ENCODE data around the gene OR52B6.
A peak's percentile ranks its signal among the peaks of the same experiment; 100 is the strongest.
"Not testable (repeated sequence)": the region's sequence is repeated elsewhere in the genome, so short reads cannot be mapped to it uniquely, and the experiment has no call there.

The OR52B6 gene

DNA sequence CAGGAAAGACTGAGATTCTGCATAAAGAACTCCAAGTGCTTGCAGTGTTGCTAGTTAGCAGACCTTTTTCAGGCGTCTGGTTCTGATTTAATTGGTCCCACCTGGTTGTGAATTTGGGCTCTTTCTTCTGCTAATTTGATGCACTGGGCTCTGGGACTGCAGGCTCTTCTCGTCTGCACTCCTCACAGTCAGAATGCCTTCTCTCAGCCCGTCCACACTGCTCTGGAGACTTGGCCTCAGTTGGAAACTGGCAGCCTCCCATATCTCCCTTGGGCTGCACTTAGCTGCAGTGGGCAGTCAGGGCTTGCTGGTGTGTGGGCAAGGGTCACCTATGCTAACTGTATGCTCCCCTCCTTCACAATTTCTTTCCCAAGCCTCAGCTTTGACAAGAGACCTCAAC, 17.3 kb downstream of the OR52B6 start:
- H3K27ac ChIP-seq: no peak overlapping the region
- no peak for TF ChIP-seq CTCF (IDR thresholded peaks at IDR 0.05)
- TF ChIP-seq ZFX (IDR thresholded peaks at IDR 0.05; ENCODE audit: borderline replicate concordance): no peak

DNA sequence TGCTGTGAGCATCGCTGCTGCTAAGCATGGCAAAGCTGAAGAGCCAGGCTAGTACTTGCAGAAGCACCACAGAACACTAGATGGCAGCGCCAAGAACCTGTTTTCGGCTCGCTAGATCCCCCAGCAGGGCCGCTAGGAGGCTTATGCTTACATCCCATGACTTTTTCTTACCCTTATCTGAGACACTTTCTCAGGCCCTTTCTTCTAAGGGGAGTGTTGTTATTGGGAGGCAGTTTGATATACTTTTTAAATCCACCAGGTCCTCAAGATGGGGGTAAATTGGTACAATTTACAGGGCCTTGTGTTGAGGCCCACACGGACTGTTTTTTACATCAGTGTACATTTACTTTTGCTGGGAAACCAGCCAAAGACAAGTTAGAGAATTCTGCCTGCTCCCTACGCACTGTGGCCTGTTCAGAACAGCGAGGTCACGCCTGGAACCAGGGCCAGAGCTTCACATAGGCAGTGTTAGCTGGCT, 19.7 kb downstream of the OR52B6 start:
- no peak overlapping the region for H3K27ac ChIP-seq
- TF ChIP-seq ZFX (IDR thresholded peaks at IDR 0.05; ENCODE audit: borderline replicate concordance) (no peak), CTCF (IDR thresholded peaks at IDR 0.05) (peak; percentile 80)

GRCh38 chr11:5602791-5603190, 22.1 kb downstream of the OR52B6 start:
- not testable (repeated sequence) for H3K27ac ChIP-seq

DNA sequence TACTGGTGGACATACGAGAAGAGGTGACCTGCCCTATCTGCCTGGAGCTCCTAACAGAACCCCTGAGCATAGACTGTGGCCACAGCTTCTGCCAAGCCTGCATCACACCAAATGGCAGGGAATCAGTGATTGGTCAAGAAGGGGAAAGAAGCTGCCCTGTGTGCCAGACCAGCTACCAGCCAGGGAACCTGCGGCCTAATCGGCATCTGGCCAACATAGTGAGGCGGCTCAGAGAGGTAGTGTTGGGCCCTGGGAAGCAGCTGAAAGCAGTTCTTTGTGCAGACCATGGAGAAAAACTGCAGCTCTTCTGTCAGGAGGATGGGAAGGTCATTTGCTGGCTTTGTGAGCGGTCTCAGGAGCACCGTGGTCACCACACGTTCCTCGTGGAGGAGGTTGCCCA, 22.6 kb downstream of the OR52B6 start:
- no peak overlapping the region for H3K27ac ChIP-seq
- TF ChIP-seq CTCF (IDR thresholded peaks at IDR 0.05): no peak
- no peak for TF ChIP-seq ZFX (IDR thresholded peaks at IDR 0.05; ENCODE audit: borderline replicate concordance)

DNA sequence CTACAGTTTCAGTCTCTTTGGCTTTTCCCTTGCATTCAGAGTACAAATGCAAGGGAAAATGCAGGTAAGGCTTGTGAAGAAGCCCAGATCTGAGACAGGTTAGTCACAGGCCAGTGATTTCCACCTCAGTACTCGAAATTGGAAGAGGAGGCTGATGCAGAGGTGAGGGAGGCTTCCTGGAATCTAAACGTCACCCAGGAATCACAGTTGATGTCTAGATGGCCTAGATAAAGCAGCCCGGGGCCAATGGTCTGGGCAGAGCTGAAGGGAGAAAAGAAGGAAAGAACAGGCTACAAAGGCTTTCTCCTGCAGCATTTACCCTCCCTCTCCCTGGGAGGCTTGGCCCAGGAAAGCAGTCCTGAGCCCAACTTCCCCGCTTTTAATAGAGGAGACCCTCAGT, 24.2 kb downstream of the OR52B6 start:
- no peak overlapping the region for H3K27ac ChIP-seq
- TF ChIP-seq CTCF (IDR thresholded peaks at IDR 0.05) (no peak), ZFX (IDR thresholded peaks at IDR 0.05; ENCODE audit: borderline replicate concordance) (no peak)

GRCh38 chr11:5605849-5606248, 25.2 kb downstream of the OR52B6 start:
- H3K27ac ChIP-seq: no peak overlapping the region
- TF ChIP-seq ZFX (IDR thresholded peaks at IDR 0.05; ENCODE audit: borderline replicate concordance) (no peak), CTCF (IDR thresholded peaks at IDR 0.05) (no peak)

DNA sequence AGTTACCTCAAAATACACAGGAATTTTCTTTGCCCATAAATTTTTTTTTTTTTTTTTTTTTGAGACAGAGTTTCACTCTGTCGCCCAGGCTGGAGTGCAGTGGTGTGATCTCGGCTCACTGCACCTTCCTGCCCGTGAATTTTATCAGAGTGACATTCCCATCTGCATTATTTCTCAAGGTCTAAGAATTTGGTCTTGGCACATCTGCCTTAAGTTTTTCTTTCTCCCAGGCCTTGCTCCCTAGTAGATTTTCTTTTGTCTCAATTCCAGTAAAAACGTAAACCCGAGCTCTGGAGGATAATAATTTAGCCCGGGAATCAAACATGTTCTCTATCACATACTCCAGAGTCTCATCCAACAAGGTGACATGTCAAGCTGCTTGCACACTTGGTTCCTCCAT, 28.1 kb downstream of the OR52B6 start:
- H3K27ac ChIP-seq: no peak overlapping the region
- TF ChIP-seq ZFX (IDR thresholded peaks at IDR 0.05; ENCODE audit: borderline replicate concordance) (no peak), CTCF (IDR thresholded peaks at IDR 0.05) (no peak)

DNA sequence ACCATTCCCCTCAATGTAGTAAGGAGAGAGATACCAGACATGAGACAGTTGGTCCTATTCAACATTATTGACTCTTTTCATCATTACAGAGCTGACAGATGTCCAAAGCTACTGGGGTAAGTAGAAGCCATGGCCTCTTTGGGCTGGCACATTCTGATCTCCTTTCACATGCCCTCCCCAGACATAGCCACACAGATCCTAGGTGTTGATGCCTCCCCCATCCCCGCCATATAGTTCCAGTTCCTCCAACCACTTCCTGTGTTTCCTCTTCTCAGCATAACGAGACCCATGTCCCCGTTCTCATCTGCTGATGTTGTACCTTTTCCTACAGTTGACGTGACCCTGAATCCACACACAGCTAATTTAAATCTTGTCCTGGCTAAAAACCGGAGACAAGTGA, 29.8 kb downstream of the OR52B6 start:
- H3K27ac ChIP-seq: no peak overlapping the region
- TF ChIP-seq CTCF (IDR thresholded peaks at IDR 0.05): no peak
- TF ChIP-seq ZFX (IDR thresholded peaks at IDR 0.05; ENCODE audit: borderline replicate concordance): no peak

Measured in 22Rv1 (cell line).